ENCODE results near the gene PRR23E.

Gene PRR23E

DNA sequence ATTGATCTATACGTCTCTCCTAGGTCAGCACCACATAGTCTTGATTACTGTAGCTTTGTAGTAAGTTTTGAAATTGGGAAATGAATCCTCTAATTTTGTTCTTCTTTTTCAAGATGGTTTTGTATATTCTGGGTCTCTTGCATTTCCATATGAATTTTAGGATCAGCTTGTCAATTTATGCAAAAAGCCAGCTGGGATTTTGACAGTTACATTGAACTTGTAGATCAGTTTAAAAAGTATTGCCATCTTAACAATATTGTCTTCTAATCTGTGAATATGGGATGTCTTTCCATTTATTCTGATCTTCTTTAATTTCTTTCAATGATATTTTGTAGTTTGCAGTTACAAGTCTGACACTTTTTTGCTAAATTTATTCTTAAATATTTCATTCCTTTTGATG is 5.6 kb upstream of the PRR23E start:
- Histone ChIP-seq H3K27me3 (ENCODE audit: control insufficient read depth in 1 of 2, insufficient read depth in 2 of 2, low read length in 2 of 2) (no peaks in the 10 kb centered on the region), H3K36me3 (ENCODE audit: insufficient read depth, low read length) (no peaks in the 10 kb centered on the region), H3K4me1 (ENCODE audit: insufficient read depth, low read length) (no peaks in the 10 kb centered on the region), H3K9ac (ENCODE audit: low read length) (no peak overlapping the region), H3K4me3 (ENCODE audit: low read depth in 1 of 2, low read length in 2 of 2) (no peak overlapping the region), H3K9me3 (ENCODE audit: low read length) (peaks cover 5% of the 10 kb centered on the region), H3K27ac (ENCODE audit: low read depth, low read length) (no peak overlapping the region)

DNA sequence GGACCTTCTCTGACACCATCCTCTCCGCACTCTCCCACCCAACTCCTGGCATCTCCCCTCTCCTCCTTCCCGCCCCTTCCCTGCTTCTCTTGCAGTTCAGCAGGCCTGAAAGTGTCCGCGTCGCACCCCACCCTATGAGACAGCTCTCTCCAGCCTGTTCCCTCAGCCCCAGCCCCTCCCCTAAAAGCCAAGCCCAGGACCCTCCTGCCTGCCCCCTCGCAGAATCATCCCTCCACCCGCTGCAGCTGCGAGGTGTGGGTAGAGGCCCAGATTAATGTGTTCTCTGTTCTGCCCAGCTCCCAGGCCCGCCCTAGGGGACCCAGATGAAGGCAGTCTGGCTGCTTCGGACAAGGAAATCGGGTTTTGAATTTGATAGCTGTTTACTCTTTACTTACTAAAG is 410 bp downstream of the PRR23E start:
- H3K9ac ChIP-seq (ENCODE audit: low read length) = no peak overlapping the region
- no peaks in the 10 kb centered on the region for H3K27me3 ChIP-seq (ENCODE audit: control insufficient read depth in 1 of 2, insufficient read depth in 2 of 2, low read length in 2 of 2)
- peaks cover 5% of the 10 kb centered on the region for H3K9me3 ChIP-seq (ENCODE audit: low read length)
- no peaks in the 10 kb centered on the region for H3K36me3 ChIP-seq (ENCODE audit: insufficient read depth, low read length)
- H3K4me1 ChIP-seq (ENCODE audit: insufficient read depth, low read length) = no peaks in the 10 kb centered on the region
- H3K27ac ChIP-seq (ENCODE audit: low read depth, low read length) = no peak overlapping the region
- H3K4me3 ChIP-seq (ENCODE audit: low read depth in 1 of 2, low read length in 2 of 2) = no peak overlapping the region

DNA sequence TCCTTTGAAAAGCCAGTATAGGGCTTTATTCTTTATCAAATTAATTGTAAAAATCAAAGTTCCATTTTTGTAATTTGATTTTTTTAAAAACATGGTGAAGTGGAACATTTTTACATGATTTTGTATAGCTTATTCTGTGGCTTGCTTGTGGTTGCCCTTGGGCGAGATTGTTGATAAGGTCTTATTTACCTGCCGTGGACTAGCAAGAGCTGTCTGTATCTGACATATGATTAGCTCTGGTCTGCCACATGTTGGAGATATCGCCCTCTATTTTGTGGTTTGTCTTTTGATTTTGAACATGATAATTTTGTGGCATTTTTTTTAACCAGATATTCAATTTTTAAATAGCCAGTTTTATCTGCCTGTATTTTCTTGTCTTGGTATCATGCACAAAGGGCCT is 844 bp downstream of the PRR23E start:
- no peaks in the 10 kb centered on the region for H3K36me3 ChIP-seq (ENCODE audit: insufficient read depth, low read length)
- peaks cover 5% of the 10 kb centered on the region for H3K9me3 ChIP-seq (ENCODE audit: low read length)
- H3K27me3 ChIP-seq (ENCODE audit: control insufficient read depth in 1 of 2, insufficient read depth in 2 of 2, low read length in 2 of 2) = no peaks in the 10 kb centered on the region
- no peak overlapping the region for H3K27ac ChIP-seq (ENCODE audit: low read depth, low read length)
- no peaks in the 10 kb centered on the region for H3K4me1 ChIP-seq (ENCODE audit: insufficient read depth, low read length)
- no peak overlapping the region for H3K4me3 ChIP-seq (ENCODE audit: low read depth in 1 of 2, low read length in 2 of 2)
- no peak overlapping the region for H3K9ac ChIP-seq (ENCODE audit: low read length)

DNA sequence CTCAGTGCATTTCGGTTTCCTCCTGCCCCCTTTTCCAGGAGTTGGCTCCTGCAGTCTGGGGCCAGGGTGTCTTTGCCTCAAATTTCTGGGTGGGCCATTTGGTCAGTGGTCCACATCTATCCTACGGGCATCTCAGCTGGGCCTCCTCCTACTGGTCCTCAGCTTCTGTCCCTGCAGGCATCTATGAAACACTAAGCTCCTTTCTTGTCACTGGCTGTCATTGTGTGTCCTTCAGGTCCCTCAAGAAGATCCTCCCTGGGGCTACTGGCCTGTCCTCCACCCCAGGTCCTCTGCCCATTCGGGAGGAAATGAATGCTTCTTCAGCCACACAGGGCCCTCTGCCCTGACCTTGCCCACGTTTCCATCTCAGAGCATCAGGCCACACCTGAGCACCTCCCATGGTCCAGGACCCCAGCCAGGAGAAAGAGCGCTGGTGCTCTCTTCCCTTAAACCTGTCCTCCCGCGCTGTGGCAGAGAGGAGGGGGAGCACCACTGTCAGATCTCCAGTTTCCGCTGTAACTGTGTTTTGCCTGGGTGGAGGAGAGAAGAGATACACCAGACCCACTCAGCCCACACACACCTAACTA is 1.8 kb downstream of the PRR23E start:
- H3K4me1 ChIP-seq (ENCODE audit: insufficient read depth, low read length) = no peaks in the 10 kb centered on the region

DNA sequence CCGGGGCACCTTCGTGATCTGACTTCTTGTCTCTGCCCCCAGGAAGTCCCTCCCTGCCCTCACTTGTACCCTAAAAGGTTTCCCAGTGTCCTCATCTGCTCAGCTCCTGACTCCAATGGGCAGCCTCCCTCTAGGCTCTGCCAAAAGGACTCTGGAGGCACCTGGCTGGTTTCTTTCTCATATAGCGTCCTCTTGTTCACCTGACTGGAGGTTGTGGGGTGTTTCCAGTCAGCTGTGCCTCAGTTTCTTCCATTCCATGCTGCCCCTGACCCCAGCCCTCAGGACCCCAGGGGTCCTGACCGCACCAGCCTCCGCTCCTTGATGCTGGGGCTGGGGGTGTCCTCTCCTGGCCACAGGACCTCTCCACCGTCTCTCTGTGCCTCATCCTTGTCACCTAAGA is 2.5 kb downstream of the PRR23E start:
- H3K9ac ChIP-seq (ENCODE audit: low read length) = no peak overlapping the region
- no peak overlapping the region for H3K4me3 ChIP-seq (ENCODE audit: low read depth in 1 of 2, low read length in 2 of 2)
- peaks cover 5% of the 10 kb centered on the region for H3K9me3 ChIP-seq (ENCODE audit: low read length)
- no peaks in the 10 kb centered on the region for H3K36me3 ChIP-seq (ENCODE audit: insufficient read depth, low read length)
- no peak overlapping the region for H3K27ac ChIP-seq (ENCODE audit: low read depth, low read length)
- no peaks in the 10 kb centered on the region for H3K4me1 ChIP-seq (ENCODE audit: insufficient read depth, low read length)
- H3K27me3 ChIP-seq (ENCODE audit: control insufficient read depth in 1 of 2, insufficient read depth in 2 of 2, low read length in 2 of 2) = no peaks in the 10 kb centered on the region

More for the DNA sequence above, 1.8 kb downstream of the PRR23E start:
- H3K27ac ChIP-seq (ENCODE audit: low read depth, low read length) = no peak overlapping the region
- H3K9me3 ChIP-seq (ENCODE audit: low read length) = peaks cover 5% of the 10 kb centered on the region
- no peaks in the 10 kb centered on the region for H3K36me3 ChIP-seq (ENCODE audit: insufficient read depth, low read length)
- no peaks in the 10 kb centered on the region for H3K27me3 ChIP-seq (ENCODE audit: control insufficient read depth in 1 of 2, insufficient read depth in 2 of 2, low read length in 2 of 2)
- no peak overlapping the region for H3K9ac ChIP-seq (ENCODE audit: low read length)
- H3K4me3 ChIP-seq (ENCODE audit: low read depth in 1 of 2, low read length in 2 of 2) = no peak overlapping the region

DNA sequence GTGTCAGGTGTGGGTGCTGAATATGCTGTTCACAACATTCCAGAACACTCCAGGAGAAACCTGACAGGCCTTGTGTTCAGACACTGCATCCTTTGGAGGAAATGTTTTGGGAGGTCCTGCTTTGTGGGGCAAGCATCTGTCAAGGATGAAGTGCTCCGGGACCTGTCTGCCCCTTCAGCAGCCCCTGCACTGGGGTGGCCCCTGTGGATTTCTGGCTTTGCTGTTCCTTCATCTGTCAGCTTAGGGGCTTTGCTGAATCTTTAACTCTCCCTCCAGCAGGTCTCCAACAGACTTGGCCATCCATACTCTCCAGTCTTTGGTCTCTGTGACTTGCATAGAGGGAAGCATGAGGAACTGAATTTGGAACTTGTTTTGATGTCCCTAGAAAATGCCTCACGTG is 3.1 kb downstream of the PRR23E start:
- Histone ChIP-seq H3K27ac (ENCODE audit: low read depth, low read length) (no peak overlapping the region), H3K4me3 (ENCODE audit: low read depth in 1 of 2, low read length in 2 of 2) (no peak overlapping the region), H3K36me3 (ENCODE audit: insufficient read depth, low read length) (no peaks in the 10 kb centered on the region), H3K27me3 (ENCODE audit: control insufficient read depth in 1 of 2, insufficient read depth in 2 of 2, low read length in 2 of 2) (no peaks in the 10 kb centered on the region), H3K9ac (ENCODE audit: low read length) (no peak overlapping the region), H3K9me3 (ENCODE audit: low read length) (peaks cover 5% of the 10 kb centered on the region), H3K4me1 (ENCODE audit: insufficient read depth, low read length) (no peaks in the 10 kb centered on the region)

DNA sequence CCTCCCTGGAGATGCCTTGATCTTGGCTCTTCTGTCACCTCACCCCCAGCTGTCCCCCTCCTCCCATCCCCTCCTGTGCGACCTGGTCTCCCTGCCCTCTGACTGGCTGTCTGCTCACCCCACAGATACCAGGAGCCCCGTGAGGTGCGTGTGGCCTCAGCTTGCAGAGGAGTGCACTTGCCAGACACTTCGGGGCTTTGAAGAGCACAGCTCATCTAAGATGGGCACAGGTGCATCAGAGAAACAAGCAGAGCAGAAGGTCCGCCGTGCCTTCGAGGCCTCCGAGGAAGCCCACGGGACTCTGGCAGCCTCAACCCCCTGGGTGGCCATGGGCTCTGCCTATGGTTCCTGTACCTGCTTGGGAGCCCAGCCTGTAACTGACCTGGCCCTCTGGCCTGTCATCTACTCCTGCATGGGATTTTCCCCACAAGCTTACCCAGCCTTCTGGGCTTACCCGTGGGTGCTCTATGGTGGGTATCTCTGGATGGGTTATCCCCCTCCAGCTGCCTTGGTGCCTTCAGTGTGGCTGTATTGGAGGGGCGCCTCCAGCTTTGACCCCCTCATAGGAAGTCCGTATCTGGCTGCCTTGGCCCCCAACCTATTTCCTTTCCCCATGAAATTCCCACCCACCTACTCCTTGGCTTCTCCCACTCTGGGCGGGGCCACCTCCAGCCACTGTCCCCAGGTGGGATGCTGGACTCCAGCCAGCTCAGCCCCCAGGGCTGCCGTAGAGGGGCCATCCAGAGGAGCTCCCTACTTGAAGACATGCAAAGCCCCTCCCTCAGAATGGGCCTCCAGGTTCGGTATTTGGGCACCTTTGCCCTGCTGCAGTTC is 3.8 kb downstream of the PRR23E start:
- Histone ChIP-seq H3K4me3 (ENCODE audit: low read depth in 1 of 2, low read length in 2 of 2) (no peak overlapping the region), H3K27ac (ENCODE audit: low read depth, low read length) (no peak overlapping the region), H3K27me3 (ENCODE audit: control insufficient read depth in 1 of 2, insufficient read depth in 2 of 2, low read length in 2 of 2) (no peaks in the 10 kb centered on the region)

DNA sequence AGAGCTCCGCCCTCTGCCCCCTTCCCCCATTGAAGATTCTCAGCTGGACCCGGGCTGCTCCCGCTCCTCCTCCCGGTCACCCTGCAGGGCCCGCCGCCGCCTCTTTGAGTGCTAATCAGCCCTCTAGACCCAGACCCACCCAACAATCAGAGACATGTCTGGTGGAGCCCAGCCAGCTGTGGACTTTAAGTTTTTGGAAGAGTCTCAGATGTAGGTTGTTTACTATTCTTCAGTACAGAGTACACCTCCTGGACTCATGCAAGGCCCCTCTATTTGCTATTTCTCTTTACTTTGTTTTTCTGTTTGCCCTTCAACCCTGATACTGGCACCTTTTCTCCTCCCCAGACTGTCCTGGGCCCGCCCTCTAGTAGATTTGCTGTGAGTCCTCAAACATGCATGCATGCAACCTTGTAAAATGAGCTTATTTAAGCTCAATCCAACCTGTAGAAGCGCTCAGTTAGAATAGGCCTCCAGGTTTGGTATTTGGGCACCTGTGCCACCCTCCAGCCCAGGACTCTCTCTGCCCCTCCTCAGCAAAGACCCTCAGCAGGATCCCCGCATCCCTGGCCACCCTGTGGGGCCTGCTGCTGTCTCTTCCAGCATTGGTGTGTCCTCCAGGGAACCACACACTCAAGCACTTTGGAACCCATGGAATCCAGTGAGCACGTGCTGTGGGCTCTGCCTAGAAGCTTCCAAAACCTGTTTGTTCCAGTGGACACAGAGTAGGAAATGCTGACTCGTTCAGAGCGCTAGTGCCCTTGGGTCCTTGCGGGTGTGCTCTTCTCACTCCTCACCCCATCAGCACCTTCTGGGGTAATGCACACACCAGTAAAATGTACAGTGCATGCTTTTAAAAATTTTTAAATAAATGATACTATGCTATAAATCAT is 4.6 kb downstream of the PRR23E start:
- Histone ChIP-seq H3K27ac (ENCODE audit: low read depth, low read length) (no peak overlapping the region), H3K4me1 (ENCODE audit: insufficient read depth, low read length) (no peaks in the 10 kb centered on the region), H3K27me3 (ENCODE audit: control insufficient read depth in 1 of 2, insufficient read depth in 2 of 2, low read length in 2 of 2) (no peaks in the 10 kb centered on the region), H3K36me3 (ENCODE audit: insufficient read depth, low read length) (no peaks in the 10 kb centered on the region), H3K4me3 (ENCODE audit: low read depth in 1 of 2, low read length in 2 of 2) (no peak overlapping the region), H3K9me3 (ENCODE audit: low read length) (no peaks in the 10 kb centered on the region), H3K9ac (ENCODE audit: low read length) (no peak overlapping the region)

More for the DNA sequence above, 3.8 kb downstream of the PRR23E start:
- H3K4me1 ChIP-seq (ENCODE audit: insufficient read depth, low read length) = no peaks in the 10 kb centered on the region
- peaks cover 4% of the 10 kb centered on the region for H3K9me3 ChIP-seq (ENCODE audit: low read length)
- no peaks in the 10 kb centered on the region for H3K36me3 ChIP-seq (ENCODE audit: insufficient read depth, low read length)
- H3K9ac ChIP-seq (ENCODE audit: low read length) = no peak overlapping the region

DNA sequence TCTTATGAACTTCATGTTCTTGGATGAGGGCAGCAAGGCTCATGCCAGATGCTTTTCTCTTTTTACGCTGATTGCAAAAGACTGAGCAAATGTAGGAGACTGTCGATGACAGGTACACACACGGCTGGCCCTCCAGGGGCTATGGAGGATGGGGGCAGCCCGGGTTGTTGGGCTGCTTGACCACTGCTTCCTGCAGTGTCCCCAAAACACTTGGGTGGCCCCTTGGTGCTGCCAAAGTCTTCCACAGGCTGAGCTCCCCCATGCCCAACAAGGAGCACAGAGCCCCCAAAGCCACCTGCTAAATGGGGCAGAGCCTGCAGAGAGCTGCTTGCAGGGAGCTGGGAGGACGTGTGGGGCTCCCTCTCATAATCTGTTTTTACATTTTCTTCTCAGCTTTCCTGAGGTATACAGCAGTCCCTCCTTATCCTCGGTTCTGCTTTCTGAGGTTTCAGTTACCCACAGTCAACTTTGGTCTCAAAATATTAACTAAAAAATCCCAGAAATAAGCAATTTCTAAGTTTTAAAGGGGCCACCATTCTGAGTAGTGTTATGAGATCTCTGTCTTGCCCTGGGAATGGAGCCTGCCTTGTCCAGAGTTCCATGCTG is 7.3 kb downstream of the PRR23E start:
- Histone ChIP-seq H3K27me3 (ENCODE audit: control insufficient read depth in 1 of 2, insufficient read depth in 2 of 2, low read length in 2 of 2) (no peaks in the 10 kb centered on the region), H3K36me3 (ENCODE audit: insufficient read depth, low read length) (no peaks in the 10 kb centered on the region), H3K4me3 (ENCODE audit: low read depth in 1 of 2, low read length in 2 of 2) (no peak overlapping the region), H3K9ac (ENCODE audit: low read length) (no peak overlapping the region), H3K9me3 (ENCODE audit: low read length) (no peaks in the 10 kb centered on the region), H3K27ac (ENCODE audit: low read depth, low read length) (no peak overlapping the region), H3K4me1 (ENCODE audit: insufficient read depth, low read length) (no peaks in the 10 kb centered on the region)

DNA sequence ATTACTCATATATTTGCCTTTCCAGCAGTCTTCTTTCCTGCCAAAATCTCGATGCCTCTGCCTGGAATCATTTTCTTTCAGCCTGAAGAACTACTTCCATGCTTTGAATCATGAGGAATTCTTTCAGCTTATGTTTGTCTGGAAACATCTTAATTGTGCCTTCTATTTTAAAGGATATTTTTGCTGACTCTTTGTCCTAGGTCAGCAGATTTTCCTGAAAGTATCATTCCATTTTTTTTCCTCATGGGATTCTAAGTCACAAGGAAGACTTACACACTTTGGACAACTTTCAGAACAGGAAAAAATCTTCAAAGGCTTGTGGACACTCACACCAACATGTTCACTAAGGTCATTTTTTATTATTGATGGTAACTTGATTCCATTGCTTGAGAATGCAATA is 10.1 kb downstream of the PRR23E start:
- no peak overlapping the region for H3K9ac ChIP-seq (ENCODE audit: low read length)
- H3K36me3 ChIP-seq (ENCODE audit: insufficient read depth, low read length) = no peaks in the 10 kb centered on the region
- no peak overlapping the region for H3K27ac ChIP-seq (ENCODE audit: low read depth, low read length)
- H3K4me1 ChIP-seq (ENCODE audit: insufficient read depth, low read length) = no peaks in the 10 kb centered on the region
- H3K9me3 ChIP-seq (ENCODE audit: low read length) = no peaks in the 10 kb centered on the region
- H3K4me3 ChIP-seq (ENCODE audit: low read depth in 1 of 2, low read length in 2 of 2) = no peak overlapping the region
- no peaks in the 10 kb centered on the region for H3K27me3 ChIP-seq (ENCODE audit: control insufficient read depth in 1 of 2, insufficient read depth in 2 of 2, low read length in 2 of 2)

Data from muscle layer of colon (tissue), 2 donors.